ENCODE results near the gene GRIA1.

GRIA1 gene

DNA sequence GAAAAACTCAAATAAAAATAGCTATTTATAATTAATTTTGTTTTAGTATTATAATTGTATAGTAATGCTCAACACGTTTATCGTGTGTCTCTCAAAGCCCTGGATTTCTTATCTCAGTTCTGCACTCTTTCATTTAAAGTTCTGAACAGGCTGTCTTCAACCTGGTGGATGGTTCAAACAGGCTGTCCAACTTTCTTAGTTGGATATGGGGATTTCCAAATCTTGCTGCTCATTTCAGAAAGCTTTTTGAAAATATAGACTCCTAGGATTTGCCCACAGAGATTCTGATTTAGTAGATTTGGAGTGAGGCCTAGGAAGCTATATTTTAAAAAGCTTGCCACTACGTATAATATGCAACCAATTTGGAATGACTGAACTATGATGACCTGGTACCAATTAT is 120.3 kb downstream of the GRIA1 start:
- no peak for DNase-seq (ENCODE audit: low read depth)

GRCh38 chr5:153613144-153613543 is 122.7 kb downstream of the GRIA1 start:
- no peak for DNase-seq (ENCODE audit: low read depth)

DNA sequence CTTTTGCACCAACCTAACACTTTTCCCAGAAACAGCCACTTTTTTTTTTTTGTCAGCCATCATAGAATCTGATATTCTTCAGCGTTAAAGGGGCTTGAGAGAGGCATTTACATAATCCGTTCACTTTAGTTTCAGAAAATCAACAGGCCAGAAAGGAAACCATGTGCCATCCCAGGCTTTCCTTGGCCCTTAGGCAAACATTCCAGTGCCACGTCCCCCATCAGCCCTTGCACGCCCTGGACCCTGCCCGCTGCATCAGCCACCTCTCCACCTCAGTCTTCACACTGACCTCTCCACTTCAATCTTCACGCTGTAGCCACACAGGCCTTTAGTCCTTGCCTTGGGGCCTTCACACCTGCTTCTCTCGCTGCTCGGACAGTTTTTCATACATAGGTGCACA is 123.2 kb downstream of the GRIA1 start:
- DNase-seq (ENCODE audit: low read depth), result no peak

DNA sequence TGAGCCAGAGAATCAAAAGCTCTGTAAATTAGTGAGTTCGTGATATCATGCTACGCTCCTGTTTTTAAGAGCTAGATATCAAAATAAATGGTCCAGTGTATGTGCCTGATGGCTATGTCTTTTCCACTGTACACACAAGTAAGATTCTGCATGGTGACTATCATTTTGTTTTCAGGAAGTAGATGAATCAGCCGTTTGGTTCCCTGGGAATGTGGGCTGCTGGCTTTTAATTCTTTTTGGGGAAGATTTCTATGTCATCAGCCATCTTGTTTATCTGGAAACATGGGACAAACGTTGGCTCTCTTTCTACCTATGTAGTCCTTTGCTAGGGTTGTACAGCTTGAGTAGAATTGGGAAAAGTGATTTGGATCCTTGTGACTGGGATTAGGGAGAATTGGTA is 126.7 kb downstream of the GRIA1 start:
- no peak for DNase-seq (ENCODE audit: low read depth)

GRCh38 chr5:153618307-153618706 is 127.8 kb downstream of the GRIA1 start:
- DNase-seq (ENCODE audit: low read depth), result no peak

DNA sequence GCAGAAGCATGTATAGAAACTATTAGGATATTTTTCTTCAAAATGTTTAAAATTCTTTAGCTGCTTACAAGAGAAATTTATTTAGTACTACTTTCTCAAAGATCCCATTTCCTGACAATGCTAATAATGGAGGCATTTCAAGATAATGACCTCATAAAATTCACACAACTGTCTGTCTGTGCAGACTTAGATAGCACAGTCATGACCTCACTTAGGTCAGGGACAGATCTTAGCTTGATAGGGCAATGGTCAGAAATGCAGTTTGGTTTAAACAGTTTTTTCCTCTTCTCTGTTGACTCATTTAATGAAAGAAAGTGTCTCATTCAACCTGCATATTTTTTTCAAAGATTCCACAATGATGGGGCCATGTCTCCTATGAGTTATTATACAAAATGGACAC is 128.4 kb downstream of the GRIA1 start:
- peak; percentile 12 for DNase-seq (ENCODE audit: low read depth)

DNA sequence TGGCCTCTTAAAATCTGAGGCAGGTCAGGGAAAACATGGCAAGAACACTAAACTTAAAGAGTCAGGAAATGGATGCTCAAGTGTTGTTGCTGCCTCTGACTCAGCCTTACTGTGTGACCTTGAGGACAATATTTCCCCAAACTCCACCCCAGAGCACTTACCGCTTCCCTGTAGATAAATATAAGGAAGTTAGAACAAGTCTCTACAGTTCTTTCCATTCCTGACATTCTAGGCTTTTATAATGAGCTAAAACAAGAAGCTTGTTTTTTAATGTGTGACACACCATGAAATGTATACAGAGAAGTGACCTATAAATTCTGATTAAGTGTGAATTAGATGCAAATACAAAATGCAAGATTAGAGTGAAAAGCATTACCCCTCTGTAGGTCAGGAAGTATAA is 129.3 kb downstream of the GRIA1 start:
- DNase-seq (ENCODE audit: low read depth), result peak; percentile 4

GRCh38 chr5:153623124-153623523 is 132.7 kb downstream of the GRIA1 start:
- DNase-seq (ENCODE audit: low read depth), result no peak

- DNase-seq (ENCODE audit: low read depth), result no peak
These were observed 133.4 kb downstream of the GRIA1 start for GRCh38 chr5:153623751-153624450.

GRCh38 chr5:153624451-153624765 is 133.9 kb downstream of the GRIA1 start:
- no peak for DNase-seq (ENCODE audit: low read depth)

GRCh38 chr5:153625826-153626354 is 135.4 kb downstream of the GRIA1 start:
- DNase-seq (ENCODE audit: low read depth), result no peak

- no peak for DNase-seq (ENCODE audit: low read depth)
These were observed 136.4 kb downstream of the GRIA1 start for GRCh38 chr5:153626836-153627235.

DNA sequence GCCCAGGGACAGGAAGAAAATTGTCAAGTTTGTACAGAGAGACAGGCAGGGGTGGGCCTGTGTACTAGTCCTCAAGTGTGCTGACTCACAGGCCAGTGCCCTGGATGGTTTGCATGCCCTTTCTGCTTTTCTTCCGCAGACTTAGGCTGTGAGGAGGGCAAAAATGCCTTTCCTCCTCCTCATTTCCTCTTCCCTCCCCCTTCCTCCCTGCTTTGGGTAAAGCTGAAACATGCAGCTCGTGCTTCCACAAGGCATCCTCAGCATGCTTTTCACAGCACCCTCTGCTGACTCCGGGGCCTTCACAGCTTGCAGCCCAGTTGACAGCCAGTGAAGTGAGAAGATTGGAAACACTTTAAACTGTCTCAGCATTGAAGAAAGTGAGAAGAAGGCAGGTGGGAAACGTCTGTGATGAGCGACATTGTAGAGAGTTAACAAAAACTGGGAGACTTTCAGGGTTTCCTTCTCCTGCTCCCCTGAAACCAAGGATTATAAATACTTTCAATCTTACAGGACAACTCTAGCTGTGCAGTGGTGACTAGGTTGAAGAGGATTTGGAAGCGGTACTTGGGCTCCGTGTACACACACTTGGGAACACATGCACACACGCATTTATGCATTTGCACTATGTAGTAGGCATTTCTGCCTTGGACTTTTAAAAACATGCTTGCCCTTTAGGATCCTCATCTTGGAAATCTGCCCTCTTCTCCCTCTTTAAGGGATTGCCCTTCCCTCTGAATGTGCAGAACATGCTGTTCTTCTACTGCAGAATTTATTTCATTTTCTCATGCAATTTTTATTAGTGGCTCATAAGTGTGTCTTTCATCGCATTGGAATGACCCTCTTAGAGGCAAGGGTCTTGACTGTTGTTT is 138.8 kb downstream of the GRIA1 start:
- DNase-seq (ENCODE audit: low read depth), result no peak

GRCh38 chr5:153630546-153630945 is 140.1 kb downstream of the GRIA1 start:
- DNase-seq (ENCODE audit: low read depth), result no peak

DNA sequence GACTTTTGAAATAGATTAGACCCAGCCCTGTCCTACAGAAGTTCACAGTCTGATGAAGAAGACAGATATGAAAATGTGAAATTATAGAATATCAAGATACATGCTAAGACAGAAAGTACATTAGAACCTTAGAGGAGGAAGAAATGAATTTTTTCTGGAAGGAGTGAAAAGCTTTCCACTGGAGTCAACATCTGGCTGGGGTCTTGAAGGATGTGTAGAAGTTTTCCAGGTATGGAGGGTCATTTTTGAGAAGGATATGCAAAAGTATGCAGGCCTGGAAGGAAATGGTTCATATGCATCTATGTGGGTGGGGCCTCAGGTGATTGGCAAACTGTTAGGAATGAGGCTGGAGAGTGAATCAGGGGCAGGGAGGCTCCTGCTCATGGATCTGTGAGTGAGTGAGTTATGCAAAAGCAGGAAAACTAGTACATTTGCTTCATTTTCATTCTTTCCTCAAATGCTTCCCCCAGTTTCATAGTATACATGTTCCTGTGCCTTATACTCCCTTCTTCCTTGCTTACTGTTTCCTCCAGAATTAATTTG is 142.3 kb downstream of the GRIA1 start:
- DNase-seq (ENCODE audit: low read depth), result no peak

DNA sequence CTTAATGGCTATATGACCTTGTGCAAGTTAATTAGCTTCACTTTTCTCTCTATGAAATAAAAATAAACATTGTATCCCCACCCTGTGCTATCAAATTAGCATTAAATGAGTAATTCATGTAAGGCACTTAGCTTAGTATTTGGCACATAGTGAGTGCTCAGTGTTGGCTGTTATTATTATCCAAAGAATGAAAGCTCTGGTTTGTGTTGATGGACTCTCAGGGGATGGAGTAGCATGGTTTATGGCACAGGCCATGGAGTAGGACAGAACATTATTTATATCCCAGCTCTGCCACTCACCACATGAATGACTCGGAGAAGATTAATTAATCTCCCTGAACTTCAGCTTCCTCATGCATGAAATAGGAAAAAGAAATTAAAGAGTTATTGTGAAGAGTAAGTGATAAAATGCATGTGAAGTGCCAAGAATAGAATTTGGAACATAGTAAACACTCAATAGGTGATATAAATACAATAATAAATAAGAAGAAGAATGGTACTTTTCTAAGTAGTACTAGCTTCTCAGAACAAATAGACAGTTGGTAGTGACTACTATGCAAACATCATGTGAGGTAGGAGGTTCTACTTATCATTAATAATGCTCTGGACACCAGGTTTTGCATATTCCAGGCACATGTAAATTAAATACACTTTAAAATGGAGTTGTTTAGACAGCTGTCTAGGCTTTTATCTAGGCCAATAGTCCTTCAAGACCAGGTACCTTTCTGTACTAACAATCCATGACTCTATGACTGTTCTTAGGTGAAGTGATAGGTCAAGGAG is 146.4 kb downstream of the GRIA1 start:
- DNase-seq (ENCODE audit: low read depth), result no peak

DNA sequence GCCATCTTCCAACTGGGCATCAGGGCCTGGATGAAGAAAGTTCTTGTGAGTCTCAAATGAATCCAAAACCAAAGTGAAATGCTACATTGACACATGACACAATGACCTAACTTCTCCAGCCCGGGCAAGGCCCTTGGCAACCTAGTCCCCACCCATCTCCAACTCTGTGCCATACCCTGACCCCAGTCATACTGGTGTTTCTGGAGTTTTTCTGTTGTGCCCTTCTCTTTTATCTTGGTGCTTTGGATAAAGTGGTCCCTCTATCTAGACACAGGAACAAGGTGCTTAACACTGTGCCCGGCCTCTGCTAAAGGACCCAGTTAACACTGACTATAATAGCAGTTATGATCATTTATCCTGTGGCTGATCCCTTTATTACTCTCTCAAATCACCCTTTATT is 149.8 kb downstream of the GRIA1 start:
- DNase-seq (ENCODE audit: low read depth), result no peak

- no peak for DNase-seq (ENCODE audit: low read depth)
These were observed 150.8 kb downstream of the GRIA1 start for GRCh38 chr5:153641183-153641688.

DNA sequence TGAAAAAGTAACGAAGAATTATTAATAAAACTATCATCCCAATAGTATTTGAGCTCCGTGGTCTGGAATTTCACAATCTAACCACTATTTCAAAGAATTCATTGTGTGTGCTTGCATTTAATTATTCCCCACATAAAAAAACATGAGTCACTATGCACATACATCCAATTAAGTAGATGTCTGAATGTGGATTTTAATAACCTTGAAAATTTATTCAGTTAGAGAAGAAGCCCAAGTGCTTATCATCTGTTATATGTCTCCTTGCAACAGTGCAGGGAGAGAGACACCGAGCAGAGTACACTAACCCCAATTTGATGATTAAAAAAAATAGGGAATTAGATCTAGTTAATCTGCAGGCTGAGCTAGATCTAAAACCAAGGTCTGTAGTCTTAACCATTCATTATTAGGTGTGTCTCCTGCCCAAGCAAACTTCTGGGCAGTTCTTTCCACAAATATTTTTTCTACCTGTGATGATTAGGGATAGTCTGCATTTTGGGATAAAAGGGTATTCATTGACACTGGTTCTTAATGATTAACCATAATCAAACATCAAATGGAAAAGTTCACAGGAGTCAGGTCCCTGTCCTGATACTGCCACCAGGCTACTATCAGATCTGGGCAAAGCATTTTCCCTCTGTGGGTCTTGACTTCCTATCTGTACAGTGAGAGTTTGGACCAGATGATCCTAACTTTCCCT is 164.2 kb downstream of the GRIA1 start:
- no peak for DNase-seq (ENCODE audit: low read depth)

DNA sequence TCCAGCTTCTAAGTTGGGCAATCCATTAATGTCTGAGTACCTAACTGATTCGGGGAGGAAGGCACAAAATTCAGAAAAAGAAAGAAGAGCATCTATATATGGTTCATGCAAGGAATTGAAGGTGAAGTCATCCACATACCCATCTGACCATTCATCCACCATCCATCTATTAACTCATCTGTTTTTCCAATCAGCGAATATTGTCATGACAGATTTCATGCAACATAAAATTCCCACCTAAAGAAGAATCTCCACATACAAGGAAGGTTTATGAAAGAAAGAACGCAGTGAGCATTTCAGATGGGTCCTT is 164.7 kb downstream of the GRIA1 start:
- DNase-seq (ENCODE audit: low read depth), result no peak

DNA sequence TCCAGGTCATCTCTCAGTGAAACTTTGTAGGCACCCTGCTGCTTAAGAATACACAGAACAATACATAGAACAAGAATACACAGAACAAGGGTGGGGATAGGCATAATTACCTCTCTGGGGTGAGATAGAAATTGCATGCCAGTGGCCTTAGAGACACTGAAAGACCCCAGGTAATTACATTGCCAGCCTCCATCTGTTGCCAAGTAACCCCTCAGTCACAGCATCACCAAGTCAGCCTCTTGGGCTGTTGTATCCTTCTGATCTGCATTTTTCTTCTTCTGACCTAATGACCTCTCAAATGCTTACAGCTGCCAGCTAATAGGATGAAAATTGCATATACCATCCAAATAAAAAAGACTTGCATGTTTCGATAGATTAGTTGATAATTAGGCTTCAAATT is 167.7 kb downstream of the GRIA1 start:
- no peak for DNase-seq (ENCODE audit: low read depth)

GRCh38 chr5:153658606-153659005 is 168.1 kb downstream of the GRIA1 start:
- no peak for DNase-seq (ENCODE audit: low read depth)
